ENCODE data around the gene BUD23.
A peak's percentile ranks its signal among the peaks of the same experiment; 100 is the strongest.

BUD23 gene

DNA sequence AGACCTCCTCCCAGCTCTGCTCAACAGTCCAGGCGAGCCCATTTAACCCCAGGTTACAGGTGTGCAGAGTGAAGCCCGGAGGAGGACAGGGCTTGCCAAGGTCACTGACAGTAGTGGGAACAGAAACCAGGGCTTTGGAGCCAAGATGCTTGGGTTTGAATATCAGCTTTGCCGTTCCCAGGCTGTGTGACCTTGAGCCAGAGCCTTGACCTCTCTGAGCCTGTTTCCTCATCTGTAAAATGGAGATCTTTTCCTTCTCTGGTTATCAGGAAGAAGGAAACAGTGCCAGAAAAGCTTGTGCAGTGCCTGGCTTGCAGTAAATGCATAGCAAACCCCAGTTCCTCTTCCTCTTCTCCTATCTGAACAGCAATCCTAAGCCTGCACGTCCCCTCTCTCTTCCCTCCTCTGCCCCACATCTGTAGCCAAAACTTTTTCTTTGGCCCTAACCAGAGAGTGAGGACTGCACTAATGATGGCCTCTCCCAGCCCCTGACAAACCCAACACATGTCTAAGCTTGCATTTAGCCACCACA lies 37.7 kb upstream of the BUD23 start:
- TF ChIP-seq, protein P1, sequence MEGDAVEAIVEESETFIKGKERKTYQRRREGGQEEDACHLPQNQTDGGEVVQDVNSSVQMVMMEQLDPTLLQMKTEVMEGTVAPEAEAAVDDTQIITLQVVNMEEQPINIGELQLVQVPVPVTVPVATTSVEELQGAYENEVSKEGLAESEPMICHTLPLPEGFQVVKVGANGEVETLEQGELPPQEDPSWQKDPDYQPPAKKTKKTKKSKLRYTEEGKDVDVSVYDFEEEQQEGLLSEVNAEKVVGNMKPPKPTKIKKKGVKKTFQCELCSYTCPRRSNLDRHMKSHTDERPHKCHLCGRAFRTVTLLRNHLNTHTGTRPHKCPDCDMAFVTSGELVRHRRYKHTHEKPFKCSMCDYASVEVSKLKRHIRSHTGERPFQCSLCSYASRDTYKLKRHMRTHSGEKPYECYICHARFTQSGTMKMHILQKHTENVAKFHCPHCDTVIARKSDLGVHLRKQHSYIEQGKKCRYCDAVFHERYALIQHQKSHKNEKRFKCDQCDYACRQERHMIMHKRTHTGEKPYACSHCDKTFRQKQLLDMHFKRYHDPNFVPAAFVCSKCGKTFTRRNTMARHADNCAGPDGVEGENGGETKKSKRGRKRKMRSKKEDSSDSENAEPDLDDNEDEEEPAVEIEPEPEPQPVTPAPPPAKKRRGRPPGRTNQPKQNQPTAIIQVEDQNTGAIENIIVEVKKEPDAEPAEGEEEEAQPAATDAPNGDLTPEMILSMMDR (IDR thresholded peaks at IDR 0.05; ENCODE audit: control insufficient read depth, insufficient read depth, low read depth, low read length, missing control alignments) = no peak
- no peak for DNase-seq (ENCODE audit: low read depth)
- no peak overlapping the region for H3K4me3 ChIP-seq (ENCODE audit: control insufficient read depth, low read depth, low read length)

DNA sequence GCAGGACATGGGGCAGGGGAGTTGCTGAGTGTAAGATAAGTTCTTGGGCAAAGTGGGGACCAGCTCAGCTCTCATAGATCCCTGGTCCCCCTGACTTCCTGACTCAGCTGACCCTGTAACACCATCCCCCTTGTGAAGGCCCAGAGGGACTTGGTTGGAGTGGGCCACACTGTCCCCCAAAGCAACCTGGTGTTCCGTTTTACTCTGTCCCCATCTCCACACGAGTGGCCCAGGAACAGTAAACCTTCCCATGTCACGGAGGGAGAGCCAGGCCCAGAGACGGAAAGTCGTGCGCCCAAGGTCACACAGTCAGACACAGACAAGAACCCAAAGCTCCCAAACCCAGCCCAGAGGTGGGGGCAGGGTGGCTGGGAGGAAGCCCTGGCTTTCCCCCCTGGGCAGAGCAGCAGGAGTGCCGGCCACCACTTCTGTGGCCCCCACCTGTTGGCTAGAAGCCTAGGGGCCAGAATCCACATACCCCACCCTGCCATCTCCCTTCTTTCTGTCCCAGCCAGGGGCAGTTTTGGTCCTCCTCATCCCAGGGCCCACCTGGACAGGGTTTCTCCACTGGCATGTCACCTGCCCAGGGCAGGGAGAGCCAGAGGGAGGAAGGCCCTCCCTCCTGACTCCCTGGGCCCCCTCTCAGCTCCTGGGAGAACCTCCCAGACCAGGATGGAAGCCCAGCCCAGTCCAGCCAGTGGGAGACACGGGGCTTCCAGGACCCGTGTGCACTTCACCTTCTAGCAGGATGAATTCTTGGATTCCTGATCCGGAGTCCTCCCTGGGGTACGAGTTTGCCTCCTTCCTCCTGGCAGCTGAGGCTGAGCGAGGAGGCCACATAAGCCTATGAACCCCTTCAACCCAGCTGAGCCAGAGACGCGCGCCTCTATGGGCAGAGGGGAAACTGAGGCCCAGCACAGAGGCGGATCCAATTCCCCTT lies 36.3 kb upstream of the BUD23 start:
- TF ChIP-seq, protein P1 (IDR thresholded peaks at IDR 0.05; ENCODE audit: control insufficient read depth, insufficient read depth, low read depth, low read length, missing control alignments) = no peak
- DNase-seq (ENCODE audit: low read depth) = no peak
- no peak overlapping the region for H3K4me3 ChIP-seq (ENCODE audit: control insufficient read depth, low read depth, low read length)

DNA sequence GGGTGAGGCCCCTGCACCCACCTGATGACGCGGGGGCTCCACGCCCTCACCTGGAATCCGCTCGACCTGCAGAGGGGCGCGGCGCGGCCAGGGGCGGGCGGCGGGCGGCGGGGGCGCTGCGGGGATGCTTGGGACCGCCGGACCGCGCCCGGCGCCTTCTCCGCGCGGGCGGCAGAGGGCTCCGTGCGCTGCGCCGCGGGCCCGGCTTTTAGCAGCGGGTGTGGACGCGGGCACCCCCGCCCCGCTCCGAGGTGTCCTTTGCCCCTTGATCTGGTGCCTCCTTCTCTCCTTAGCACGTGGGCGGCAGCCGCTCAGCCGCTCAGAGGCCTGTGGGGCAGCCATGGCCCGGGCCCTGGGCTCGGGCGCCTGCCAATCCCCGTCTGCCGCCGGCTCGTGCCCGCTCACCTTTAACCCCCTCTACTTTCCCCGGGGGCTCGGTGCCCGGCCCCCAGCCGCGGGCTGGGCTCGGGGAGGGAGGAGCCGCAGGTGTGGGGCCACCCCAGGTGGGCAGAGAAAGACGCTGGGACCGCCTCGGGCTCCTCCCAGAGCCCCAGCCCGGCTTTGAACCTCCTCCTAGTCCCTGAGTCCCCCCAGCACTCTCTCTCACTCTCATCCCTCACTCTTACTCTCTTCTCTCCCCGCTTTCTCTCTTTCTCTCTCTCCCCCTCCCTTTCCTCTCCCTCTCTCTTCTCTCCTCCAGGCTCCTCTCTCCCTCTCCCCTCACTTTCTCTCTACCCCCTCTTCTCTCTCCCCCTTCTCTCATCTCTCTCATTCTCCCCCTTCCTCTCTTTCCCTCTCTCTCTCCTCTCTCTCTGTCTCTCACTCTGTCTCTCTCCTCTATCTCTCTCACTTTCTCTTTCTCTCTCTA lies 35.4 kb upstream of the BUD23 start:
- TF ChIP-seq, protein P1 (IDR thresholded peaks at IDR 0.05; ENCODE audit: control insufficient read depth, insufficient read depth, low read depth, low read length, missing control alignments) = no peak
- no peak for DNase-seq (ENCODE audit: low read depth)
- peak overlapping the region; percentile 8; the same call in 1 of the 2 replicates for H3K4me3 ChIP-seq (ENCODE audit: control insufficient read depth, low read depth, low read length)

DNA sequence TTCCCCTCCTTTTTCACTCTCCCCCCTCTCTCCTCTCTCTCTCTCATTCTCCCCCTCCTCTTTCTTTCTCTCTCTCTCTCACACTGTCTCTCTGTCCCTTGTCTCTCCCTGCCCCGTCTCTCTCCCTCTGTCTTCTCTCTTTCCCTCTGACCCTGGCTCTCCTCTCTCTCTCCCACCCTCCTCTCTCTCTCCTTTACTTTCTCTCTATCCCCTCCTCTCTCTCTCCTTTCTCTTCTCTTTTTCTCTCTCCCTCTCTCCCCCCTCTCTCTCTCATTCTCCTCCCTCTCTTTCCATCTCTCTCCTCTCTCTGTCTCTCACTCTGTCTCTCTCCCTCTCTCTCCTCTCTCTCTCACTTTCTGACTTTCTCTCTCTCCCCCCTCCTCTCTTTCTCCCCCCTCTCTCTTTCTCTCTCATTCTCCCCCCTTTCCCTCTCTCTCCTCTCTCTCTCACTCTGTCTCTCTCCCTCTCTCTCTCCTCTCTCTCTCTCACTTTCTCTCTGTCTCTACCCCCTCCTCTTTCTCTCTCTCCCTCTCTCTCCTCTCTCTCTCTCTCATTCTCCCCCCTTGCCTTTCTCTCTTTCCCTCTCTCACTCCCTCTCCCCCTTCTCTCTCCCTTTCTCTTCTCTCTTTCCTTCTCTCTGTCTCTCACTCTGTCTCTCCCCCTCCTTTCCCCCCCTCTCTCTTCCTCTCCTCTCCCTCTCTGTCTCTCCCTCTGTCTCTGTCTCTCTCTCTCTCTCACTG lies 34.6 kb upstream of the BUD23 start:
- H3K4me3 ChIP-seq (ENCODE audit: control insufficient read depth, low read depth, low read length) = no peak overlapping the region
- TF ChIP-seq, protein P1 (IDR thresholded peaks at IDR 0.05; ENCODE audit: control insufficient read depth, insufficient read depth, low read depth, low read length, missing control alignments) = no peak
- no peak for DNase-seq (ENCODE audit: low read depth)

DNA sequence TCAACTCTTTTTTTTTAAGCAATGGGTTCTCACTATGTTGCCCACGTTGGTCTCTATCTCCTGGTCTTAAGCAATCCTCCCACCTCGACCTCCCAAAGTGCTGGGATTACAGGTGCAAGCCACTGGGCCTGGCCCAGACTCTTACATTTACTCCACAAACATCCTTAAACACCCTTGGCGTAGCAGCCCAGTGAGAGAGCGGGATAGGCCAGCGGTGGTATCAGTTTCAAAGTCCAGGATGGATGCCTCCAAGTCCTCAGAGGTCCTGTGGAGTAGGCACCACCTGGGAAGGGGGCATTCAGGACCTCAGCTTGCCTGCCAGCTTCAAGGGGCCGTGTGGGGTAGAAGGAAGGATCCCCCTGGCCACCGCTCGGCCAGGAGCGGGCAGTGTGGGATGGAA lies 33.8 kb upstream of the BUD23 start:
- H3K4me3 ChIP-seq (ENCODE audit: control insufficient read depth, low read depth, low read length) = no peak overlapping the region
- TF ChIP-seq, protein P1 (IDR thresholded peaks at IDR 0.05; ENCODE audit: control insufficient read depth, insufficient read depth, low read depth, low read length, missing control alignments) = no peak
- no peak for DNase-seq (ENCODE audit: low read depth)

DNA sequence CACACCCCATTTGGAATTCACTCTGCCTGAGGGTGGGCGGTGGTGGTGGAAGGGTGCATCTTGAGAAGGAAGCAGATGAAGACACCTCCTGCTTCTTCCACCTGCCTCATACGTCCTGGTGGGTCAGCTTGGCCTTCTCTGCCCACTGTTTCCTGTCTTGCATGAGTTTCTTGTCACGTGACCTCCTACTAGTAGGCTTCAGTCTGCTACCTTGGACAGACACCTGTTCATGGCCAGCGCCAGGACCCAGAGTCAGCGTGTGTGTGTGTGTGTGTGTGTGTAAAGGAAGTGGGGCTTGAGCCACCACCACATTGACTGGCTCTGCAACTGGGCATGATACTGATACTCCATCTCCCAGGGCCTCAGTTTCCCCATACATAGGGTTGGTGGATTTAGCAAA lies 32.9 kb upstream of the BUD23 start:
- no peak for DNase-seq (ENCODE audit: low read depth)
- TF ChIP-seq, protein P1 (IDR thresholded peaks at IDR 0.05; ENCODE audit: control insufficient read depth, insufficient read depth, low read depth, low read length, missing control alignments) = no peak
- H3K4me3 ChIP-seq (ENCODE audit: control insufficient read depth, low read depth, low read length) = no peak overlapping the region
